Measurements from ENCODE around the gene GUCA1A.
A peak's percentile ranks its signal among the peaks of the same experiment; 100 is the strongest.

Gene GUCA1A

DNA sequence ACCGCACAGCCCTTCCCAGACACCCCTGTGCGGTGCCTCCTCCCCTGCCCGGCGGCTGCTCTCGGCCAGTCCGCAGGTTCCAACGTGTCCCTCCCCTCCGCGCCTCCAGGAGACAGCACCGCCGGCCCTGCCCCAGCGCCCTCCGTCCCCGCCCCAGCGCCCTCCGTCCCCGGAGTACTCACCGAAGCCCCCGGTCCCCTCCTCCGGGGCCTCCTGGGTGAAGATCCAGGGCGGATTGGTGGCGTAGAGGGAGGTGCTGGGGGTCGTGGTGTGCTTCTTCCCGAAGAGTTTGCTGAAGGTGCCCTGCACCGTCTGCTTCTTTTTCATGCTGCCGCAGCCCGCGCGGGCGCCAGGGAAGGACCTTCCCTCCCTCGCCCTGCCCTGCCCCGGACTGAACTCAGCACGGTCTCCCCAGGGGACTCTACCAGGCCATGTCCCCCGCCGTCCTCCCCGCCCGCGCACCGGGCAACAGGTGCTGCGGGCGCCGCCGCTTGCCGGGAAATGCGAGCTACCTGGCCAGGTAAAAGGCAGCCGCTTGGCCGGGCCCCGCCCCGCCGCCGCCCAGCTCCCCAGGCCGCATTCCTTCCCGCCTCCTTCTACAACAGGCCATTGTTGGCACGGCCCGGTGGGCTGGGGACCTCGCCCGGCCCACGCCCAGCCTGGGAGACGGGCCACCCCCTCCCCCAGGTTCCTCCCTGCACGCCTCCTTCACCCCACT is 30.9 kb upstream of the GUCA1A start, which contains the start of gene C6orf132:
TSS of gene C6orf132 (minus strand) at position 503 of the 718 bp plus-strand sequence. CDS start at position 327, 176 bp downstream.
- TF ChIP-seq FOXP2 (optimal IDR thresholded peaks at IDR 0.05; ENCODE audit: borderline replicate concordance, extremely low read depth, extremely low read length, insufficient read depth) (no peak), TAF1 (IDR thresholded peaks at IDR 0.05; ENCODE audit: borderline replicate concordance, insufficient read depth, low read length) (no peak), POLR2AphosphoS5 (IDR thresholded peaks at IDR 0.05; ENCODE audit: low read depth, low read length) (no peak), SIN3A (IDR thresholded peaks at IDR 0.05; ENCODE audit: borderline replicate concordance, insufficient read depth, low read length) (no peak), REST (IDR thresholded peaks at IDR 0.05; ENCODE audit: insufficient read depth in 1 of 2, low read depth in 2 of 2, low read length in 2 of 2) (no peak)

GRCh38 chr6:42147138-42147562 is 26.0 kb upstream of the GUCA1A start:
- TF ChIP-seq TAF1 (IDR thresholded peaks at IDR 0.05; ENCODE audit: borderline replicate concordance, insufficient read depth, low read length): no peak
- no peak for TF ChIP-seq SIN3A (IDR thresholded peaks at IDR 0.05; ENCODE audit: borderline replicate concordance, insufficient read depth, low read length)
- TF ChIP-seq REST (IDR thresholded peaks at IDR 0.05; ENCODE audit: insufficient read depth in 1 of 2, low read depth in 2 of 2, low read length in 2 of 2): no peak
- no peak for TF ChIP-seq FOXP2 (optimal IDR thresholded peaks at IDR 0.05; ENCODE audit: borderline replicate concordance, extremely low read depth, extremely low read length, insufficient read depth)
- no peak for TF ChIP-seq POLR2AphosphoS5 (IDR thresholded peaks at IDR 0.05; ENCODE audit: low read depth, low read length)

DNA sequence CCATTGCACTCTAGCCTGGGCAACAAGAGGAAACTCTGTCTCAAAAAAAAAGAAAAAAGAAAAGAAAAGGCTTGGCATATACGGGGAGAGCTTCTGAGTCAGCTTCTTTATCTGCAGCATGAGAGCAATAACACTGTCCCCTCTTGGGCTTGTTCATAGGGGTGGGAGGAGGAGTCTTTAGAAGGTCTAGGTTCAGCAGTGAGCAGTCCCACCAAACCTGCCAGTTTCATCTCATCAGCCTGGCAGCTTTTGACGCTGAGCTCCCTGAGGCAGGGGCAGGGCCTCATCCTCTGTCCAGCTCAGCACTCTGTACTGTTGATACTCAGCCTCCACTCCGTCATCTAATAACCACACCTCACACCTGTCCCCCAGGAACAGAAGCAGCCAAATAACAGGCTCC is 25.1 kb upstream of the GUCA1A start:
- TF ChIP-seq REST (IDR thresholded peaks at IDR 0.05; ENCODE audit: insufficient read depth in 1 of 2, low read depth in 2 of 2, low read length in 2 of 2): peak in 1 of 2 experiments; percentile 49; a peak in 1 of 4 replicates
- TF ChIP-seq SIN3A (IDR thresholded peaks at IDR 0.05; ENCODE audit: borderline replicate concordance, insufficient read depth, low read length): no peak
- no peak for TF ChIP-seq FOXP2 (optimal IDR thresholded peaks at IDR 0.05; ENCODE audit: borderline replicate concordance, extremely low read depth, extremely low read length, insufficient read depth)

DNA sequence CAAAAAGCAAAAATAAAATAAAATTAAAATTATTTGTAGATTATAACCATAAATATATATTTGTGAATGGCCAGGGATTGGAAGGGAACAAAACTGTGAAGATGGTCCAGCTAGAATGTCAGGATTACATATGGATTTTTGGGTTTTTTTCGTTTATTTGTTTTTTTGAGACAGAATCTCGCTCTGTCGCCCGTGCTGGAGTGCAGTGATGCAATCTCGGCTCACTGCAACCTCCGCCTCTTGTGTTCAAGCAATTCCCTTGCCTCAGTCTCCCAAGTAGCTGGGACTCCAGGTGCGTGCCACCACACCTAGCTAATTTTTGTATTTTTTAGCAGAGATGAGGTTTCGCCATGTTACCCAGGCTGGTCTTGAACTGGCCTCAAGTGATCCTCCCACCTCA is 22.9 kb upstream of the GUCA1A start:
- TF ChIP-seq SIN3A (IDR thresholded peaks at IDR 0.05; ENCODE audit: borderline replicate concordance, insufficient read depth, low read length) (no peak), FOXP2 (optimal IDR thresholded peaks at IDR 0.05; ENCODE audit: borderline replicate concordance, extremely low read depth, extremely low read length, insufficient read depth) (no peak), POLR2AphosphoS5 (IDR thresholded peaks at IDR 0.05; ENCODE audit: low read depth, low read length) (no peak), TAF1 (IDR thresholded peaks at IDR 0.05; ENCODE audit: borderline replicate concordance, insufficient read depth, low read length) (no peak), REST (IDR thresholded peaks at IDR 0.05; ENCODE audit: insufficient read depth in 1 of 2, low read depth in 2 of 2, low read length in 2 of 2) (no peak)

All from PFSK-1 (cell line).